H1 (cell line): Measurements from ENCODE around the gene POLG. TPM values are rescaled to one million over a fixed set of nuclear protein-coding genes. Genes with fewer than 3 reads are reported as not detected.

ENCODE experiments used
- CTCF ChIA-PET: fragments of 300-600 bp; sonication (Branson Sonifier 250); formaldehyde crosslinking; loops from one replicate; lab custom pipeline; 2021; ENCODE audit not compliant: partially characterized antibody; lab: Charles Lee
- POLR2A ChIA-PET: fragments of 300-600 bp; sonication (Branson Sonifier 250); formaldehyde crosslinking; loops from one replicate; lab custom pipeline; 2021; ENCODE audit warnings: inconsistent platforms; ENCODE audit not compliant: partially characterized antibody; lab: Charles Lee
- DNase-seq, 2 experiments: peaks; one replicate each; pipeline versions ENCODE4 v3.0.0 to v3.0.0-alpha.2; 2010 to 2022; ENCODE audit warnings: low spot score in 2 of 2, low read depth in 1 of 2, mixed read lengths in 1 of 2
- FAIRE-seq: peaks from 2 replicates; lab custom pipeline; 2011; peaks lifted over from hg19 to GRCh38; lab: Jason Lieb, UNC
- H2AFZ ChIP-seq: 2 replicates; pipeline ENCODE4 v1.8.1; 2012; ENCODE audit warnings: low read length, inconsistent platforms
- H2AK5ac ChIP-seq: 2 replicates; pipeline ENCODE4 v1.6.1; 2013; ENCODE audit warnings: low read depth, low read length
- H2BK120ac ChIP-seq: replicated peaks from 2 replicates; pipeline ENCODE3; 2013; ENCODE audit warnings: low read depth, low read length, inconsistent platforms
- H2BK12ac ChIP-seq: 2 replicates; pipeline ENCODE4 v1.6.1; 2013; ENCODE audit warnings: low read depth, low read length
- H2BK15ac ChIP-seq: 2 replicates; pipeline ENCODE4 v1.6.1; 2013; ENCODE audit warnings: low read length
- H2BK20ac ChIP-seq: 2 replicates; pipeline ENCODE4 v1.6.1; 2013; ENCODE audit warnings: low read length
- H2BK5ac ChIP-seq: 2 replicates; pipeline ENCODE4 v1.6.1; 2013; ENCODE audit warnings: low read depth, low read length
- H3K14ac ChIP-seq: 2 replicates; pipeline ENCODE4 v1.6.1; 2013; ENCODE audit warnings: inconsistent platforms; ENCODE audit not compliant: insufficient read length
- H3K18ac ChIP-seq: 2 replicates; pipeline ENCODE4 v1.6.1; 2013; ENCODE audit warnings: low read length; ENCODE audit errors: extremely low read depth
- H3K23ac ChIP-seq: 2 replicates; pipeline ENCODE4 v1.6.1; 2013; ENCODE audit warnings: inconsistent platforms; ENCODE audit not compliant: insufficient read length
- H3K23me2 ChIP-seq: 2 replicates; pipeline ENCODE4 v1.6.1; 2013; ENCODE audit warnings: low read depth, low read length
- H3K27ac ChIP-seq: 2 replicates; pipeline ENCODE4 v1.6.1; 2011; ENCODE audit warnings: low read depth, low read length, inconsistent platforms
- H3K27me3 ChIP-seq, 4 experiments: replicated peaks in 1 of 4; 1 replicate in 1 of 4; 2 replicates in 3 of 4; pipeline versions ENCODE4 v1.6.1 to v1.8.1; 2011 to 2013; ENCODE audit warnings: low read length in 3 of 4, mild to moderate bottlenecking in 3 of 4, inconsistent platforms in 2 of 4, mixed read lengths in 2 of 4, moderate library complexity in 1 of 4; ENCODE audit not compliant: control insufficient read depth in 3 of 4, insufficient read depth in 3 of 4; ENCODE audit errors: extremely low read depth in 1 of 4
- H3K36me3 ChIP-seq, 4 experiments: 2 replicates each; pipeline versions ENCODE4 v1.6.1 to v1.8.1; 2011 to 2013; ENCODE audit warnings: mild to moderate bottlenecking in 4 of 4, low read length in 3 of 4, moderate library complexity in 2 of 4, control low read depth in 1 of 4, inconsistent platforms in 1 of 4; ENCODE audit not compliant: insufficient read depth in 4 of 4, control insufficient read depth in 2 of 4
- H3K4ac ChIP-seq: replicated peaks from 2 replicates; pipeline ENCODE3; 2013; ENCODE audit warnings: low read length, low read depth, mixed read lengths, inconsistent platforms; ENCODE audit not compliant: insufficient read length
- H3K4me1 ChIP-seq, 4 experiments: replicated peaks in 1 of 4; 1 replicate in 1 of 4; 2 replicates in 3 of 4; pipeline versions ENCODE4 v1.6.1 to v1.8.1; 2011 to 2013; ENCODE audit warnings: low read length in 3 of 4, inconsistent platforms in 2 of 4, mixed read lengths in 1 of 4; ENCODE audit not compliant: insufficient read depth in 4 of 4, control insufficient read depth in 3 of 4
- H3K4me2 ChIP-seq, 2 experiments: 2 replicates each; pipeline versions ENCODE4 v1.6.1 to v1.8.1; 2011 to 2013; ENCODE audit warnings: low read depth in 2 of 2, low read length in 2 of 2, control low read depth in 1 of 2, inconsistent platforms in 1 of 2, mild to moderate bottlenecking in 1 of 2; ENCODE audit not compliant: insufficient read depth in 1 of 2
- H3K4me3 ChIP-seq, 4 experiments: fragments of 200-600, 300-600 bp in 1 of 4; sonication (generic), shearing (Covaris generic), sonication (Bioruptor Twin) in 1 of 4; 2 replicates each; pipeline versions ENCODE4 v1.5.1 to v1.8.1; 2011 to 2016; ENCODE audit warnings: low read length in 4 of 4, low read depth in 3 of 4, control low read depth in 2 of 4, inconsistent platforms in 2 of 4, mild to moderate bottlenecking in 2 of 4, mixed read lengths in 1 of 4, moderate library complexity in 1 of 4; ENCODE audit not compliant: insufficient read depth in 2 of 4; ENCODE audit errors: extremely low read depth in 1 of 4
- H3K56ac ChIP-seq: replicated peaks from 2 replicates; pipeline ENCODE3; 2013; ENCODE audit warnings: low read depth, mild to moderate bottlenecking, mixed read lengths, low read length, inconsistent platforms; ENCODE audit not compliant: insufficient read length
- H3K79me1 ChIP-seq: 2 replicates; pipeline ENCODE4 v1.6.1; 2013; ENCODE audit warnings: low read depth, low read length, control low read depth
- H3K79me2 ChIP-seq, 2 experiments: 2 replicates each; pipeline versions ENCODE4 v1.6.1 to v1.8.1; 2012 to 2013; ENCODE audit warnings: low read length in 2 of 2, mild to moderate bottlenecking in 2 of 2, inconsistent platforms in 1 of 2; ENCODE audit not compliant: insufficient read depth in 2 of 2, control insufficient read depth in 1 of 2
- H3K9ac ChIP-seq, 4 experiments: replicated peaks in 1 of 4; 1 replicate in 1 of 4; 2 replicates in 3 of 4; pipeline versions ENCODE4 v1.6.1 to v1.8.1; 2011 to 2013; ENCODE audit warnings: low read depth in 3 of 4, low read length in 3 of 4, control low read depth in 2 of 4, mild to moderate bottlenecking in 2 of 4, moderate library complexity in 2 of 4, inconsistent platforms in 1 of 4; ENCODE audit errors: extremely low read depth in 1 of 4
- H3K9me3 ChIP-seq, 2 experiments: 2 replicates each; pipeline versions ENCODE4 v1.6.1 to v1.8.1; 2012 to 2013; ENCODE audit warnings: mild to moderate bottlenecking in 2 of 2, moderate library complexity in 2 of 2, control low read depth in 1 of 2, inconsistent platforms in 1 of 2, low read depth in 1 of 2, low read length in 1 of 2, mixed read lengths in 1 of 2; ENCODE audit not compliant: insufficient read depth in 2 of 2
- H4K20me1 ChIP-seq, 2 experiments: replicated peaks in 1 of 2; 2 replicates each; pipeline versions ENCODE3 to v1.8.1; 2011 to 2013; ENCODE audit warnings: inconsistent platforms in 2 of 2, low read length in 2 of 2, mild to moderate bottlenecking in 1 of 2; ENCODE audit not compliant: insufficient read depth in 2 of 2, control insufficient read depth in 1 of 2
- H4K5ac ChIP-seq: 2 replicates; pipeline ENCODE4 v1.6.1; 2013; ENCODE audit warnings: low read length, low read depth, mixed read lengths, inconsistent platforms; ENCODE audit not compliant: insufficient read length
- H4K8ac ChIP-seq: 2 replicates; pipeline ENCODE4 v1.8.0; 2013; ENCODE audit warnings: mild to moderate bottlenecking, moderate library complexity, low read length, inconsistent platforms; ENCODE audit not compliant: insufficient read depth; ENCODE audit errors: extremely low read depth
- H4K91ac ChIP-seq: replicated peaks from 2 replicates; pipeline ENCODE3; 2013; ENCODE audit warnings: low read length, mixed read lengths, inconsistent platforms; ENCODE audit not compliant: insufficient read length
- BACH1 ChIP-seq: IDR thresholded peaks from 2 replicates; pipeline ENCODE4 v1.6.1; 2012; ENCODE audit warnings: low read length, improper control_type of control experiment
- RNF2 ChIP-seq: fragments of 200-900, 300-1000 bp; sonication (generic); IDR thresholded peaks from 2 replicates; pipeline ENCODE4 v1.7.1; 2016; ENCODE audit warnings: borderline replicate concordance, low read depth, mild to moderate bottlenecking, antibody characterized with exemption, low read length; ENCODE audit not compliant: poor library complexity, severe bottlenecking; ENCODE audit errors: missing control alignments
- WGBS, 2 experiments: shearing (Covaris generic) in 1 of 2; methylation state at CpG; one replicate each; pipeline versions ENCODE4 v1.1.6 to v1.1.7; 2013 to 2015; ENCODE audit warnings: low lambda C conversion rate in 2 of 2, mixed read lengths in 2 of 2, inconsistent platforms in 1 of 2, low coverage in 1 of 2, missing lambda C conversion rate in 1 of 2; ENCODE audit not compliant: insufficient replicate concordance in 2 of 2, insufficient coverage in 1 of 2, insufficient read length in 1 of 2; ENCODE audit errors: extremely low coverage in 1 of 2, missing lambda C conversion rate in 1 of 2; 5-methylcytosine and 5-hydroxymethylcytosine counted together
- polyA plus RNA-seq, 7 experiments: library from polyadenylated mRNA; depleted of rRNA in 3 of 7; stranded (reverse) in 5 of 7; unstranded in 2 of 7; fragments of >200 nt in 5 of 7; fragments of 200-250 nt in 2 of 7; gene quantifications; 1 replicate in 5 of 7; 2 replicates in 1 of 7; 4 replicates in 1 of 7; pipeline versions ENCODE4 v1.2.1 to v1.2.3, GENCODE V29; 2011 to 2013; ENCODE audit warnings: missing spikeins in 2 of 7, mixed read lengths in 2 of 7
- total RNA-seq: library from RNA; stranded (reverse); fragmentation: NEBNext Ultra II Directional; extraction: Animal tissue kit (Norgen Biotek cat#: 25700); gene quantifications from 2 replicates; pipeline ENCODE4 v1.2.1, GENCODE V29; 2021

POLG gene
- total and polyA plus RNA-seq, 2 of the 8 experiments (the other 6 are each of a cell fraction or from before 2014, with no cell fraction given), result 14.8 to 52.3 TPM

DNA sequence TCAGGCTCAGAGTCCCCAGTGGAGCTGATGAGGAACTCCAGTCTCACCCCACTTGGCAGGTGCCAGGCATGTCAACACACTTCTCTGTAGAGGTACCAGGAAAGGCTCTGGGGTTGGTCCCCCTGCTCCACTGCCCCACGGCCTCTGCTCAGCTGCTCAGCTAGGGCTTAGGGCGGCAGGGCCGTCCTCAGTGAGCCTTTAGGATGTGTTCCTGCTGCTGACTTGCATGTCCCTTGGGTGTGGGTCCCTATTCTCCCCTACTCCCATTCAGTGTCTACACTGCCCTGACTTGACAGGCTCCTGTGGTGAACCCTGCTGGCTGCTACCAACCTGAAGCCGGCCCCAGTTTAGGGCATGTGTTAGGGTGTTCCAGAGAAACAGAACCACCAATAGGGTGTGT, 17.9 kb upstream of the POLG start:
- no peak overlapping the region for H2BK12ac ChIP-seq
- H3K79me2 ChIP-seq, result no peaks in the 10 kb centered on the region
- H3K9ac ChIP-seq, result no peak overlapping the region
- no peak overlapping the region for H2BK20ac ChIP-seq
- no peak overlapping the region for H2AFZ ChIP-seq
- H3K4me1 ChIP-seq, result no peaks in the 10 kb centered on the region; a peak in 1 of 7 replicates
- no peak overlapping the region for H3K23ac ChIP-seq
- ChIA-PET POLR2A (no interaction called here), CTCF (interaction anchor here (0.7 to 18.6 kb wide), 4 partner anchors 20 to 115 kb away, joined by 3 to 412 read pairs (median 4); no protein-coding TSS in a partner anchor)
- H2BK5ac ChIP-seq, result no peak overlapping the region
- H2BK120ac ChIP-seq, result no peak overlapping the region
- no peak overlapping the region for H3K4ac ChIP-seq
- no peaks in the 10 kb centered on the region for H3K36me3 ChIP-seq
- WGBS, 2 experiments, result 76% methylated on average over 4 of the region's 4 CpGs; no CpG with 5 or more reads in 1 of the 2 experiments
- no peaks in the 10 kb centered on the region for H3K9me3 ChIP-seq
- H3K14ac ChIP-seq, result no peak overlapping the region
- peaks cover 0 to 3% of the 10 kb centered on the region in 2 experiments for H4K20me1 ChIP-seq
- no peak for DNase-seq
- H3K4me3 ChIP-seq, result no peak overlapping the region
- no peak overlapping the region for H2BK15ac ChIP-seq
- H3K4me2 ChIP-seq, result no peak overlapping the region
- FAIRE-seq, result no peak
- 0 out of 2 replicates have a peak, but pooled peaks cover 2% of the 10 kb centered on the region for H3K23me2 ChIP-seq
- peaks cover 5 to 23% (median 12%) of the 10 kb centered on the region in 4 experiments for H3K27me3 ChIP-seq
- no peaks in the 10 kb centered on the region for H3K79me1 ChIP-seq
- no peak overlapping the region for H3K18ac ChIP-seq
- H3K56ac ChIP-seq, result no peak overlapping the region
- TF ChIP-seq BACH1 (no peak), RNF2 (no peak)
- H4K91ac ChIP-seq, result no peak overlapping the region
- no peak overlapping the region for H2AK5ac ChIP-seq
- no peak overlapping the region for H3K27ac ChIP-seq
- H4K8ac ChIP-seq, result no peak overlapping the region
- H4K5ac ChIP-seq, result no peak overlapping the region
